ENCODE results near the gene COL4A2. TPM values are rescaled to one million over a fixed set of nuclear protein-coding genes. Genes with fewer than 3 reads are reported as not detected.
"Not testable (repeated sequence)": the region's sequence is repeated elsewhere in the genome, so short reads cannot be mapped to it uniquely, and the experiment has no call there.

The COL4A2 gene
- polyA plus RNA-seq, 12 donors: 347 to 994 (median 444) TPM

GRCh38 chr13:110471833-110472162 is 164.7 kb downstream of the COL4A2 start:
- peak; percentile 41 for DNase-seq

- no peak for DNase-seq
Measured at GRCh38 chr13:110472904-110473563, 165.9 kb downstream of the COL4A2 start.

GRCh38 chr13:110474713-110475112 is 167.6 kb downstream of the COL4A2 start:
- no peak for DNase-seq

GRCh38 chr13:110475117-110475516 is 168.0 kb downstream of the COL4A2 start:
- no peak for DNase-seq

GRCh38 chr13:110475550-110476219 is 168.6 kb downstream of the COL4A2 start:
- no peak for DNase-seq

- DNase-seq: no peak
Measured at GRCh38 chr13:110476220-110476617, 169.1 kb downstream of the COL4A2 start.

- DNase-seq: no peak
Measured at GRCh38 chr13:110477706-110478245, 170.7 kb downstream of the COL4A2 start.

- DNase-seq: no peak
Measured at GRCh38 chr13:110478405-110479214, 171.5 kb downstream of the COL4A2 start.

- no peak for DNase-seq
Measured at GRCh38 chr13:110479215-110479545, 172.1 kb downstream of the COL4A2 start.

- no peak for DNase-seq
Measured at GRCh38 chr13:110479648-110480047, 172.6 kb downstream of the COL4A2 start.

- DNase-seq: no peak
Measured at GRCh38 chr13:110480161-110480560, 173.1 kb downstream of the COL4A2 start.

GRCh38 chr13:110483386-110483968 is 176.4 kb downstream of the COL4A2 start:
- DNase-seq: no peak

- no peak for DNase-seq
Measured at GRCh38 chr13:110484290-110485048, 177.4 kb downstream of the COL4A2 start.

- no peak for DNase-seq
Measured at GRCh38 chr13:110485604-110486003, 178.5 kb downstream of the COL4A2 start.

- DNase-seq: no peak
Measured at GRCh38 chr13:110486061-110486715, 179.1 kb downstream of the COL4A2 start.

GRCh38 chr13:110486880-110487279 is 179.8 kb downstream of the COL4A2 start:
- DNase-seq: not testable (repeated sequence)

GRCh38 chr13:110490009-110490770 is 183.1 kb downstream of the COL4A2 start:
- no peak for DNase-seq

GRCh38 chr13:110491869-110492678 is 185.0 kb downstream of the COL4A2 start:
- no peak for DNase-seq
